B cell (primary cell): ENCODE measurements around the gene POU6F1.

ENCODE experiments used
- EZH2 ChIP-seq: IDR thresholded peaks from 2 replicates; pipeline ENCODE4 v1.6.1; 2012; ENCODE audit warnings: borderline replicate concordance, low read depth, mild to moderate bottlenecking, moderate library complexity, low read length; ENCODE audit not compliant: insufficient read depth, poor library complexity, severe bottlenecking
- TF ChIP-seq, protein P1 (sequence below): fragments of 200-600 bp; IDR thresholded peaks from one replicate; pipeline ENCODE4 v1.8.0; 2022; ENCODE audit warnings: antibody characterized with exemption, mild to moderate bottlenecking

DNA sequence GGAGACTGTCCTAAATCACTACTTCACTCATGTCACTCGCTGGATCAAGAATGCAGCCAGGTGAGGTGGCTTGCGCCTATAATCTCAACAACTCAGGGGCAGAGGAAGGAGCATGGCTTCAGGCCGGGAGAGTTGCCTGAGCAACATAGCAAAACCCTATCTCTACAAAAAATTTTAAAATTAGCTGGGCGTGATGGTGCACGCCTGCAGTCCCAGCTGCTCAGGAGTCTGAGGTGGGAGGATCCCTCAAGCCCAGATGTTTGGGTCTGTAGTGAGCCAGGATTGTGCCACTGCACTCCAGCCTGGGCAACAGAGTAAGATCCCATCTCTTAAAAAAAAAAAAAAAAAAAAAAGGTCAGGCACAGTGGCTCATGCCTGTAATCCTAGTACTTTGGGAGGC, 46.4 kb upstream of the POU6F1 start:
- TF ChIP-seq, protein P1, sequence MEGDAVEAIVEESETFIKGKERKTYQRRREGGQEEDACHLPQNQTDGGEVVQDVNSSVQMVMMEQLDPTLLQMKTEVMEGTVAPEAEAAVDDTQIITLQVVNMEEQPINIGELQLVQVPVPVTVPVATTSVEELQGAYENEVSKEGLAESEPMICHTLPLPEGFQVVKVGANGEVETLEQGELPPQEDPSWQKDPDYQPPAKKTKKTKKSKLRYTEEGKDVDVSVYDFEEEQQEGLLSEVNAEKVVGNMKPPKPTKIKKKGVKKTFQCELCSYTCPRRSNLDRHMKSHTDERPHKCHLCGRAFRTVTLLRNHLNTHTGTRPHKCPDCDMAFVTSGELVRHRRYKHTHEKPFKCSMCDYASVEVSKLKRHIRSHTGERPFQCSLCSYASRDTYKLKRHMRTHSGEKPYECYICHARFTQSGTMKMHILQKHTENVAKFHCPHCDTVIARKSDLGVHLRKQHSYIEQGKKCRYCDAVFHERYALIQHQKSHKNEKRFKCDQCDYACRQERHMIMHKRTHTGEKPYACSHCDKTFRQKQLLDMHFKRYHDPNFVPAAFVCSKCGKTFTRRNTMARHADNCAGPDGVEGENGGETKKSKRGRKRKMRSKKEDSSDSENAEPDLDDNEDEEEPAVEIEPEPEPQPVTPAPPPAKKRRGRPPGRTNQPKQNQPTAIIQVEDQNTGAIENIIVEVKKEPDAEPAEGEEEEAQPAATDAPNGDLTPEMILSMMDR = no peak
- no peak for TF ChIP-seq EZH2
